NK-92 (cell line): ENCODE measurements around the gene KRTAP10-11.
"Not testable (repeated sequence)": the region's sequence is repeated elsewhere in the genome, so short reads cannot be mapped to it uniquely, and the experiment has no call there.

Source experiments
- DNase-seq: peaks from one replicate; lab custom pipeline; 2025; ENCODE audit not compliant: unreplicated experiment; lab: John Stamatoyannopoulos, UW

The KRTAP10-11 gene, protein sequence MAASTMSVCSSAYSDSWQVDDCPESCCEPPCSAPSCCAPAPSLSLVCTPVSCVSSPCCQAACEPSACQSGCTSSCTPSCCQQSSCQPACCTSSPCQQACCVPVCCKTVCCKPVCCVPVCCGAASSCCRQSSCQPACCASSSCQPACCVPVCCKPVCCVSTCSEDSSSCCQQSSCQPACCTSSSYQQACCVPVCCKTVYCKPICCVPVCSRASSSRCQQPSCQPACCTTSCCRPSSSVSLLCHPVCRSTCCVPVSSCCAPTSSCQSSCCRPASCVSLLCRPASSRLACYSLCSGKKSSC

DNA sequence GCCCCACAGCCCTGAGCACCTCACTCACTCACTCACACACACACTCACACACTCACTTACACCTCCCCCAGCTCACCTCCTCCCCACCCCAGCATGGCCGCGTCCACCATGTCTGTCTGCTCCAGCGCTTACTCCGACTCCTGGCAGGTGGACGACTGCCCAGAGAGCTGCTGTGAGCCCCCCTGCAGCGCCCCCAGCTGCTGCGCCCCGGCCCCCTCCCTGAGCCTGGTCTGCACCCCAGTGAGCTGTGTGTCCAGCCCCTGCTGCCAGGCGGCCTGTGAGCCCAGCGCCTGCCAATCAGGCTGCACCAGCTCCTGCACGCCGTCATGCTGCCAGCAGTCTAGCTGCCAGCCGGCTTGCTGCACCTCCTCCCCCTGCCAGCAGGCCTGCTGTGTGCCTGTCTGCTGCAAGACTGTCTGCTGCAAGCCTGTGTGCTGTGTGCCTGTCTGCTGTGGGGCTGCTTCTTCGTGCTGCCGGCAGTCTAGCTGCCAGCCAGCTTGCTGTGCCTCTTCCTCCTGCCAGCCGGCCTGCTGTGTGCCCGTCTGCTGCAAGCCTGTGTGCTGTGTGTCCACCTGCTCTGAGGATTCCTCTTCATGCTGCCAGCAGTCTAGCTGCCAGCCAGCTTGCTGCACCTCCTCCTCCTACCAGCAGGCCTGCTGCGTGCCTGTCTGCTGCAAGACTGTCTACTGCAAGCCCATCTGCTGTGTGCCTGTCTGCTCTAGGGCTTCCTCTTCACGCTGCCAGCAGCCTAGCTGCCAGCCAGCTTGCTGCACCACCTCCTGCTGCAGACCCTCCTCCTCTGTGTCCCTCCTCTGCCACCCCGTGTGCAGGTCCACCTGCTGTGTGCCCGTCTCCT is at the start of gene KRTAP10-11:
Gene KRTAP10-11, plus strand, starts transcription at position 49 of the 856 bp plus-strand sequence. Its CDS starts 45 bp downstream, at position 94.
- DNase-seq = not testable (repeated sequence)

DNA sequence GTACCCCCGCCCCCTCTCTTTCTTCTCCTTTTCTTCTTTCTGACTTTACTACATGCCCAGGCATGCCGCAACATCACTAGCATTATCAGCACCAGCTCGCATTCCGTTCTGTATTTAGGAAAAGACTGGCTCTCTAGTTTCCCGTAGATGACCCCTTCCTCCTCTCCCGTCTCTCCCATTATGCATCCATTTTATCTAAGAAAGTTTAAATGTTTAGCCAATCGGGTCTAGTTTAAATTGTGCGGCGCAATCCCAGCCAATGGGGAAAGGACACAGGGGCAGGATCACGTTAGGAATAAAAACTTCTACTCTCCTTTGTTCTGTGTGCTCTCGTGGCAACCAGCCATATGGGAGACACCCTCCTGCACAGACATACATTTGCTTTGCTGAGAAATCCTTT is 48.2 kb upstream of the KRTAP10-11 start:
- DNase-seq = no peak

DNA sequence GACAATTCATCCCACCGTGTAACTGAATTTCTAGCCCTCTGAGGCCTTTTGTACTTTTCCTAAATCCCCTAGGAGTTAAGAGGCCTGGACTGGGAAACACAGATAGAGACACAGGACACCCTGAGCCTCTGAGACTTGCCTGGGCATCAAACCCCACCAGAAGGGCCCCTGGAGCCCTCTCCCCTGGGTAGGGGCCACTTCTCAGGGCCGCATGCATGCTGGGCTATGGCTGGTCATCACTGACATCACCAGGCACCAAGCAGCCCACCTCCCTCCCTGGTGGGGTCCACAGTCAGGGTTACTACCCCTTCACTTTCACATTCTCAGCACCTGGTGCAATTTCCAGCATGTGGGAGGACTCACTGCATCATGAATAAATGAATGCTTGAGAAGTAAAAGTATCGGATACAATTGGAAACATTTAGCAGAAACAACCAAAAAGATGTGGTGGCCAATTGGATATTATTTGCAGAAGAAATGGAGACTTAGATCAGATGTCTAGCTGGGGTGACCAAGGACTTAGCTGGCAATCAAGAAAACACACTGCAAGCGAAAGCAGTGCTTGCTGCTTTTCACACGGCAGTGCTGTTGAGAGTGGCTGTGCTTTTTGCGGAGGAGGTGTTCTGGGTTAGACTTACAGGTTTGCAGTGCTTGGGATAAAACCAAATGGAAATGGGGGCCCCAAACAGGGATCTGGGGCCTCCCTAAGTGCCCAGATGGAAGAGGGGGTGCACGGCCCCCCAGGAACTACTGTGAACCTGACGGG is 46.8 kb upstream of the KRTAP10-11 start:
- no peak for DNase-seq

DNA sequence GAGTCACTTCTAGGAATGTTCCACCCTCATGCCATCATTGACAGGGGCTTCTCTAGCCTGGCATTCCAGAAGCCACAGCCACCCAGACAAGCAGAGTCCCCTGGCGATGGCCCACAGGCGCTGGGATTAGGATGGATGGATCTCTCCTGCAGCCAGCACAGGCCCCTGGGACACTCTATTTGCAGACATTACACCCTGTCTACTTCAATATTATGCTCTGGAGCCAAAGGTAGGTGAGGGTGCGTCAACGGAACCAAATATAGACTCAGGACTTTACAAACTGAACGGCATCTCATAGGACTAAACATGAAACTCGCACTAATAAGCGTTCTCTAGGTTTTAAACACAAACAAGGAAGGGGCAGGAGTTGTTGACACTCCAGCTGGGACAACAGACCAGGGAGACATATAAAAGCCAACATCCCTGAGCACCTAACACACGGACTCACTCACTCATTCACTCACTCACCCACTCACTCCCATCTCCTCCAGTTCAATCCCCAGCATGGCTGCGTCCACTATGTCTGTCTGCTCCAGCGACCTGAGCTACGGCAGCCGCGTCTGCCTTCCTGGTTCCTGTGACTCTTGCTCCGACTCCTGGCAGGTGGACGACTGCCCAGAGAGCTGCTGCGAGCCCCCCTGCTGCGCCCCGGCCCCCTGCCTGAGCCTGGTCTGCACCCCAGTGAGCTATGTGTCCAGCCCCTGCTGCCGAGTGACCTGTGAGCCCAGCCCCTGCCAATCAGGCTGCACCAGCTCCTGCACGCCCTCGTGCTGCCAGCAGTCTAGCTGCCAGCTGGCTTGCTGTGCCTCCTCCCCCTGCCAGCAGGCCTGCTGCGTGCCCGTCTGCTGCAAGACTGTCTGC is 45.9 kb upstream of the KRTAP10-11 start, which contains the start of gene KRTAP10-7:
Gene KRTAP10-7, plus strand, starts transcription at position 480 of the 861 bp plus-strand sequence. Its CDS starts 25 bp downstream, at position 505.
- DNase-seq = not testable (repeated sequence)

DNA sequence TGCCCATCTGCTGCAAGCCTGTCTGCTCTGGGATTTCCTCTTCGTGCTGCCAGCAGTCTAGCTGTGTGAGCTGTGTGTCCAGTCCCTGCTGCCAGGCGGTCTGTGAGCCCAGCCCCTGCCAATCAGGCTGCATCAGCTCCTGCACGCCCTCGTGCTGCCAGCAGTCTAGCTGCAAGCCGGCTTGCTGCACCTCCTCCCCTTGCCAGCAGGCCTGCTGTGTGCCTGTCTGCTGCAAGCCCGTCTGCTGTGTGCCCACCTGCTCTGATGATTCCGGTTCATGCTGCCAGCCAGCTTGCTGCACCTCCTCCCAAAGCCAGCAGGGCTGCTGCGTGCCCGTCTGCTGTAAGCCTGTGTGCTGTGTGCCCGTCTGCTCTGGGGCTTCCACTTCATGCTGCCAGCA is 45.1 kb upstream of the KRTAP10-11 start:
- not testable (repeated sequence) for DNase-seq

DNA sequence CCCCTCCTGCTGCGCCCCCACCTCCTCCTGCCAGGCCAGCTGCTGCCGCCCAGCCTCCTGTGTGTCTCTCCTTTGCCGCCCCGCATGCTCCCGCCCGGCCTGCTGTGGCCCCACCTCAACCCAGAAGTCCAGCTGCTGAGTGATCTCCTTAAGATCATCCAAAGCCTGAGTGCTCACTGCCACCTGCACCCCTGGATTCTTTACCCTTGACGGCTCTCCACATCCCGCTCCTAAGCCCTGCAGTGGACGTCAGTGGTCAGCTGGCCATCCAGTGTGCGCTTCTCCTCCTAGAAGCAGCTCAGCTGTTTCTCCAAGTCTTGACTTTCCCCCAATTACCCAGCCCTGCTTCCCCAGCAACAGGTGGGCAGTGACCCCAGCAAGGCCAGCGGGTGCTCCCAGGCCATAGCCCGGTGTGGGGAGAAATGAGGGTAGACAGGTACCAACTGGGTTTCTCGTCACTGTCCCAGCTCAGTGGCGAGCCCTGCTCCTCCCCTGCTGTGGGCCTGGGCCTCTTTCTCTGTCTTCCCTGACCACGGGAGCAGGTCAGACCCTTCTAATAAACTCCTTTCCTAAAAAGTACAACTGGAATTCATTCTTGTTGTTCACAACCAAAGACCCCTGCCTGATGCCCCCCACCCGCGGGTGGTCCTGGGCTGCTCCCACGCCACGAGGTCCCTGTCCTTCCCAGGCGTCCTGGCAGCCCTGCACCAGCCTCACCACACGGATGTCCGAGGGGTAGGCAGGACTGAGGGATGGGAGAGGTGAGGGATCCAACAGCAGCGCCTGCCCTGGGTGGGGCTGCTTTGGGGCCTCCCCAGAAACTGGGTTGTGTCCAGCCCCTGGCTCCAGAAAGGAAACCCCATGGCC is 44.4 kb upstream of the KRTAP10-11 start:
- no peak for DNase-seq

DNA sequence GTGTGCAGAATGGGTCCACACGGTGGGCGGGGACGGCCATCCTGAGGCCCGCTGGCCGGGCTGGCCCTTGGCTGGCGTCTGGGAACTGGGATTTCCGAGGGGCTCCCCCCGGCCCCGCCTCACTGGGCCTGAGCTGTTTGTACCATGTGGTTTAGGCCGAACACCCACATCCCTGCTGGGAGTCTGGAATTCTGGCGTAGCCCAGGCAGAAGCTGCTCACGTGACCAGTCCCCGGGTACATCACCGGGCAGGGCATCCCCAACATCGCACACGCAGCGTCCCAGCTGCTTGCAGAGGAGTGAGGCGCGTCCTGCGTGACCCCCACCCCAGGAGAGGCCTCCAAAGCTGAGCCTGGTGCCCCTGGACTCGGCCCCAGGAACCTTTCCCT is 43.8 kb upstream of the KRTAP10-11 start:
- no peak for DNase-seq

DNA sequence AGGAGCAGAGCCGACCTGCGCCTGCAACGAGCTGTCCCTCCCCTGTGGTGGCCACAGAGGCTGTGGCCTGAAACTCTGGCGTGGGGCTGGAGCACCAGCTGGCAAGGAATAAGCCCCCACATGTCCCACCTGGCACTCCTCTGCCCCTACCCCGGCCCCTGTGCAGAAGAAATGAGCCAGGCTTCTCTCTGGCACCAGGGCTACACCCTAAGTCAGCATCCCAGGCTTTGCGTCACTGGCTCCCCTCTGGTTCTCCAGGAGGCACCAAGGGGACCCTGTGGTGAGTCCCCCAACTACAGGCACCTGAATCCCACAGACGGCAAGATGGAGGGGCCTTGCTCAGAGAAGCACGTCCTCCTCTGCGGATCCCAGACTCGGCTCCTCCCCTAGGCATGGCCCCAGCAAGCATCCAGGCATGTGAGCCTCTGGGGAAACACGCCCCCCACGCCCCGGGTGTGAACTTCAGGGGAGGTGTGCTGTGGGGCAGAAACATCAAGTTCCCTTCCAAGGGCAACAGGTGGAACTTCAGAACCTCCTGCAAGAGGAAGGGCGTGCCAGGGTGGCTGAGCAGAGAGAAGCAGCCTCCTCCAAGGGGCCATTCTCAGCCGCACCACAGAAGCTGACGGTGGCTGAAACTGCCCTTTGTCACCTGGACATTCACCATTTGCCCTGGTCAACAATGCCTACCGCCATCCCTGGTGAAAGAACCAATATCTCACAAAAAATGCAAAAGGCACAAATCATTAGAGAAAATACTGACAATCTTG is 42.9 kb upstream of the KRTAP10-11 start:
- DNase-seq = no peak

DNA sequence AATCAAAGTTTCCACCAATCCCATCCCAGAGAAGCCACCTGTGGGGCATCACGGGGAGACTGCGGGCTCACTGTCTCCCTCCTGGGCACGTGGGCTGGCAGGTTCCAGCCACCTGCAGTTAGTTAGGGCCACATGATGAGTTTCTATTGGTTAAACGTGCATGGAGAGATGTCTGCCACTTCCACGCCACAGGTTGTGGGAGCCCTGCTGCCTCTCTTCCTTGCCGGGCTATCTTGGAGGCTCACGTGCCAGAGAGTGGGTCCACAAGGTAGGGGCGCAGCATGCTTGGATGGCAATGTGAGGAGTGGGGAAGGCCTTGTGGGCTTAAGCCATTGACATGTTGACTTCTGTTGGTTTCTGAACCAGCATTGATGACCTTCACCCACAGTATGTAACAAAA is 42.3 kb upstream of the KRTAP10-11 start:
- DNase-seq = no peak

DNA sequence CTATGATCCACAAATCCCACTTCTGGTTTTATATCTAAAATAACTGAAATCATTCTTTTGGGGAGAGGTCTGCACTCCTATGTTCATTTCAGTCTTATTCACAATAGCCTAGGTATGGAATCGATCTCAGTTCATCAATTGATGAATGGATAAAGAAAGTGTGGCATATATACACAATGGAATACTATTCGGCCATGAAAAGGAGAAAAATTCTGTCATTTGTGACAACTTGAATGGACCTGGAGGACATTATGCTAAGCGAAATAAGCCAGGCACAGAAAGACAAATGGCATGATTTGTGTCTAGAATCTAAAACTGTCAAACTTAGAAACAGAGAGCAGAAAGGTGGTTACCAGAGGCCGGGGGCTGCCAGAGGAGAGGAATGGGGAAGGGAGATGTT is 39.7 kb upstream of the KRTAP10-11 start:
- DNase-seq = no peak

DNA sequence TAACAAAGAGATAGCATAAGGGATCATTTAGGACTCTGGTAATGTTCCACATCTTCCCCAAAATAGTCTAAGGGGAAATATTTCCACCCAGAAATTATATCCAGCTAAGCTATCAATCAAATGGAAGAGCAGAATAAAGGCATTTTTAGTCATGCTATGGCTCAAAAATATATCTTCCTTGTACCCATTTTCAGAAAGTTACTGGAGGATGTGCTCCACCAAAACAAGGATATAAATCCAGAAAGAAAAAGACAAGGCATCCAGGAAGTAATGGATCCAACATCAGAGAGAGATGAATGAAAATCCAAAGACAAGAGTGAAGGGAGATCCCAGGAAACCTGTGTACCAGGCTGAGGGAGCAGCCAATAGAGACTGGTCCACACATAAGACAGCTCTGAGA is 37.0 kb upstream of the KRTAP10-11 start:
- no peak for DNase-seq

DNA sequence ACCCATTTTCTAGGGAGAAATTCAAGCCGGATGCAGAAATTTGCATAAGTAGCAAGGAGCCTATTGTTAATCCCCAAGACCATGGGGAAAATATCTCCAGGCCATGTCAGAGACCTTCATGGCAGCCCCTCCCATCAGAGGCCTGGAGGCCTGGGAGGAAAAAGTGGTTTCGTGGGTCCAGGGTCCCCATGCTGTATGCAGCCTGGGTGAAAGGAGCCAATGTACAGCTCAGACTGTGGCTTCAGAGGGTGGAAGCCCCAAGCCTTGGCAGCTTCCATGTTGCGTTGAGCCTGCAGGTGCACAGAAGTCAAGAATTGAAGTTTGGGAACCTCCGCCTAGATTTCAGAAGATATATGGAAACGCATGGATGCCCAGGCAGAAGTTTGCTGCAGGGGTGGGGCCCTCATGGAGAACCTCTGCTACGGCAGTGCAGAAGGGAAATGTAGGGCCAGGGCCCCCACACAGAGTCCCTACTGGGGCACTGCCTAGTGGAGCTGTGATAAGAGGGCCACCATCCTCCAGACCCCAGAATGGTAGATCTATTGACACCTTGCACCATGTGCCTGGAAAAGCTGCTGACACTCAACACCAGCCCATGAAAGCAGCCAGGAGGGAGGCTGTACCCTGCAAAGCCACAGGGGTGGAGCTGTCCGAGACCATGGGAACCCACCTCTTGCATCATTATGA is 35.9 kb upstream of the KRTAP10-11 start:
- DNase-seq = not testable (repeated sequence)

DNA sequence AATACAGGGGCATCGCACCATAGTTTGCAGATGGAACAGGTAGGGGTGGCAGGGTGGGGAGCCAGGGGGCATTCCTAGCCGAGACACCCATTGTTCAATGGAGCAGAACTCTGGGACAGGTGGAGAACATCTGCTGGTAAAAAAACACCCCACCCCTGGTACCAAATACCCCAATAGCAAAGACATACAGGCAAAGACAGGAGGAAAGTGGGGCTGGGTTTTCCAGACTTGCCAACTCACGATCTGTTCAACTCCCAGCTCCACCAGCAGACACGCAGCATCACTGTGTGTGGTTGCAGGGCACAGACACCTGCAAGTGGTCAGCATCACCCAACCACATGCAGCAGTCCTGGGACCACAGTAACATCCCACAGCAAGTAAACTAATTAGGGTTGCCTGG is 34.7 kb upstream of the KRTAP10-11 start:
- no peak for DNase-seq

DNA sequence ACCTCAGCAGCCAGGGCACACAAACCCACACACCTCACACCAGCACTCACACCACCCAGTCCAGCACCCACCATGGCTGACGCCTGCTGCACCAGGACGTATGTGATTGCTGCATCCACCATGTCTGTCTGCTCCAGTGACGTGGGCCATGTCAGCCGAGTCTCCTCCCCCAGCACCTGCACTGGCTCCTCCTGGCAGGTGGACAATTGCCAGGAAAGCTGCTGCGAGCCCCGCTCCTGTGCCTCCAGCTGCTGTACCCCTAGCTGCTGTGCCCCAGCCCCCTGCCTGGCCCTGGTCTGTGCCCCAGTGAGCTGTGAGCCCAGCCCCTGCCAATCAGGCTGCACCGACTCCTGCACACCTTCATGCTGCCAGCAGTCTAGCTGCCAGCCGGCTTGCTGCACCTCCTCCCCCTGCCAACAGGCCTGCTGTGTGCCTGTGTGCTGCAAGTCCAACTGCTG is 34.2 kb upstream of the KRTAP10-11 start, which contains the start of gene KRTAP10-8:
Gene KRTAP10-8, plus strand, starts transcription at position 51 of the 458 bp plus-strand sequence. Its CDS starts 22 bp downstream, at position 73.
- DNase-seq = no peak

DNA sequence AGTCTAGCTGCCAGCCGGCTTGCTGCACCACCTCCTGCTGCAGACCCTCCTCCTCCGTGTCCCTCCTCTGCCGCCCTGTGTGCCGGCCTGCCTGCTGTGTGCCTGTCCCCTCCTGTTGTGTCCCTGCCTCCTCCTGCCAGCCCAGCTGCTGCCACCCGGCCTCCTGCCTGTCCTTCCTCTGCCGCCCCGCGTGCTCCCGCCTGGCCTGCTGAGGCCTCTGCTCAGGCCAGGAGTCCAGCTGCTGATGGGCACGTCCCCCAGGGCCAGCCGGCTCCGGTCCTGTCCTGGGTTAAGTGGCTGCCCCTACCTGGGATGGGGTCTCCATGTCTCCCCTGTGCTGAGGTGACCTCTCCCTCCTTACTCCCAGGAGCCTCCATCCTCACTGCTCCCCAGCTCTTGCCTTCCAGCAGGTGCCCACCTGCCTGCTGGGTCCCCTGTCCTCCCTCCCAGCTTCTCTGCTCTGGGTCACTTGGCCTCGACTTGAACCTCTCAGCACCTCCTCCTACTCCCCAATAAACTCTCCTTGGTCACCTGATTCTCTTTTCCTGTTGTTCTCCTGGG is 33.5 kb upstream of the KRTAP10-11 start:
- DNase-seq = no peak

DNA sequence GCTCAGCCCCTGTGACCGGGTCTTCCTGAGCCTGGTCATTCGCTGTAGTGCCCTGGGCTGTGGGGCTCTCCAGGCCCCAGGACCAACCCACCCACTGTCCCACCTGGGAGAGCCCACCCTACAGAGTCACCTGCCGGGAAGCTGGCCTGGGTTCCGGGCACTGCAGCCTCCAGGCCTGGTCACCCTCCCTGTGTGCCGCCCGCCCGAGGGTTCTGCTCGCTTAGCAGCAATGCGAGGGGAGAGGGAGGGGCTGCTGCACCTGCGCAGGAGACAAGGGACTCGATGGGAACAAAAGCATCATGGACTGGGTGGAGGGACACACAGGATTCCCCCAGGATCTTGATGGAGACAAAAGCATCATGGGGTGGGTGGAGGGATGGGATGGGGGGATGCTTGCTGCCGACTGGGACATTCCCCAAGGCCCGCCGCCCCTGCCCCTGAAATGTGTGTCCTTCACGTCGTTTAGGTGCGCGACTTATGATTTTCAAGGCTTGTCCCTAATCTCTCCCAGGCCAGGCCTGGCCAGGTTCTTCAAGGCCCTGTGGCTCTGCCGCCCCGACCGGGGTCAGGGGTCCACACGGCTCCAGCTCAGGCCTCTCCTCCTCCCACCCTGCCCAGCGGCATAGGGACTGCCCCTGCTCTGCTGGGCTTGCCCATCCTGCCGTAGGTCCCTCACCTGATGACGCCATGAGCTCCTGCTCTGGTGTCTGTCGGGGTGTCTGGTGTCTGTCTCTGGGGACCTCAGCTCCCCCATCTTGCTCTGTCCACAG is 32.6 kb upstream of the KRTAP10-11 start:
- DNase-seq = no peak

DNA sequence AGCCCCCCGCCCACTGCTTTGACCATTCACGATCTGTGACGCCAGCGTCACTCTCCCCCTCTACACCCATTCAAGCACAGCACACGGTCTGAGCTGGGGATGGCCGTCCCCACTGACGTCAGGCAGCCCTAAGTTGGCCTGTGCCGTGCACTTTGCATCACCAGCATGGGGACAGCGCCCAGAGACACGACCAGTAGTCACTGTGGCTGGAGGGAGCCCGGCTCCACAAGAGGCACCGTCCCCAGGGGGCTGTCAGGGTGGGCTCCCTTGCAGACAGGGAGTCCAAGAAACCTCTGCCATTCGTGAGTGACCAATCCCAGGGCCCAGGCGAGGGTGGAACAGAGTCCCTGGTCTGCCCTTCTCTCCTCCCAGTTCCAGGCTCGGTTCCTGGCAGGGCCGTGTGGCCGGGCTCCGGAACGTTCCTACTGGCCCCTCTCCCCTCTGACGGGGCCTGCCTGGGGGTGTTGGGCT is 32.0 kb upstream of the KRTAP10-11 start:
- no peak for DNase-seq
